B cell (primary cell): ENCODE results near the gene PSORS1C1.

Source experiments
- EZH2 ChIP-seq: IDR thresholded peaks from 2 replicates; pipeline ENCODE4 v1.6.1; 2012; ENCODE audit warnings: borderline replicate concordance, low read depth, mild to moderate bottlenecking, moderate library complexity, low read length; ENCODE audit not compliant: insufficient read depth, poor library complexity, severe bottlenecking
- TF ChIP-seq, protein P1 (sequence below): fragments of 200-600 bp; IDR thresholded peaks from one replicate; pipeline ENCODE4 v1.8.0; 2022; ENCODE audit warnings: antibody characterized with exemption, mild to moderate bottlenecking

DNA sequence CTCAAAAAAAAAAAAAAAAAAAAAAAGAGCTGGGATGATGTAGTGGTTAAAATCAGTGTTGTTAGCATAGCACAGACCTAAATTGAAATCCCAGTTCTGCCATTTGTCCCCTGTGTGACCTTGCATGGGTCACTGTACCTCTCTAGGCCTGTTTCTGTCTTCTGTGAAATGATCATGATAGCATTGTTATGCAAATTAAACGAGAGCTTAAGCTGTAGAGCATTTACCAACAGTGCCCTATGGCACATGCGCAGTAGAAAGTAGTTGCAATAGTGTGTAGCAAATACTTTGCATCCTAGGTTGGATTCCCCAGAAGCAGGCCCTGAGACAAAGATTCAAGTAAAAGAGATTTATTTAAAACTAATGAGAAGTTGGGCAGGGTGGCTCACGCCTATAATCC, 17.0 kb downstream of the PSORS1C1 start:
- TF ChIP-seq EZH2: no peak
- TF ChIP-seq, protein P1, sequence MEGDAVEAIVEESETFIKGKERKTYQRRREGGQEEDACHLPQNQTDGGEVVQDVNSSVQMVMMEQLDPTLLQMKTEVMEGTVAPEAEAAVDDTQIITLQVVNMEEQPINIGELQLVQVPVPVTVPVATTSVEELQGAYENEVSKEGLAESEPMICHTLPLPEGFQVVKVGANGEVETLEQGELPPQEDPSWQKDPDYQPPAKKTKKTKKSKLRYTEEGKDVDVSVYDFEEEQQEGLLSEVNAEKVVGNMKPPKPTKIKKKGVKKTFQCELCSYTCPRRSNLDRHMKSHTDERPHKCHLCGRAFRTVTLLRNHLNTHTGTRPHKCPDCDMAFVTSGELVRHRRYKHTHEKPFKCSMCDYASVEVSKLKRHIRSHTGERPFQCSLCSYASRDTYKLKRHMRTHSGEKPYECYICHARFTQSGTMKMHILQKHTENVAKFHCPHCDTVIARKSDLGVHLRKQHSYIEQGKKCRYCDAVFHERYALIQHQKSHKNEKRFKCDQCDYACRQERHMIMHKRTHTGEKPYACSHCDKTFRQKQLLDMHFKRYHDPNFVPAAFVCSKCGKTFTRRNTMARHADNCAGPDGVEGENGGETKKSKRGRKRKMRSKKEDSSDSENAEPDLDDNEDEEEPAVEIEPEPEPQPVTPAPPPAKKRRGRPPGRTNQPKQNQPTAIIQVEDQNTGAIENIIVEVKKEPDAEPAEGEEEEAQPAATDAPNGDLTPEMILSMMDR: no peak
